ENCODE data around the gene GAGE13. TPM values are rescaled to one million over a fixed set of nuclear protein-coding genes. Genes with fewer than 3 reads are reported as not detected.
"Not testable (repeated sequence)": the region's sequence is repeated elsewhere in the genome, so short reads cannot be mapped to it uniquely, and the experiment has no call there.

The GAGE13 gene
- total RNA-seq, 1 donor from 2014 or later, result not detected

DNA sequence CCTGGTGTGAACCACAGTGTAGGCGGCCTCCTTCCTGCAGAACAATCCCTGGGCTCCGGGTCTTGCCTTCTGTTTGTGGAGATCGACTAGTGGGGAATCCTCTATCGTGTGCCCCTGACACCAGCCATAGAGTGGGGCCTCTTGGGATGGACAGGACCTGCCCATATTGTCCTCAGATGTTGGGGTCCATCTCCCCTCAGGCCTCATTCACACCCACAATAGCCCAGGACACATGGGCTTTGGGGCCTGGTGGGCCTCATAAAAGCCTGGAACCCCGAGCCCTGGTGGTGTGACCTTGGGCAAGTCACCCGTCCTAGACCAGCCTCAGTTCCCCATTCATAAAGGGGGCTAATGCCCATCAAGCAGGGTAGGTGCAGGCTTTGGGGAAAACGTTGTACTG is 41.2 kb upstream of the GAGE13 start:
- Histone ChIP-seq H3K36me3 (no peaks in the 10 kb centered on the region), H3K27me3 (no peaks in the 10 kb centered on the region), H3K9me3 (no peaks in the 10 kb centered on the region), H3K4me3 (no peak overlapping the region), H3K27ac (no peak overlapping the region), H3K4me1 (no peaks in the 10 kb centered on the region)
- intact Hi-C loops (cut with DNase I), result no loop called here
- DNase-seq (no peak), ATAC-seq (no peak)
- TF ChIP-seq CTCF (IDR thresholded peaks at IDR 0.05), result no peak

DNA sequence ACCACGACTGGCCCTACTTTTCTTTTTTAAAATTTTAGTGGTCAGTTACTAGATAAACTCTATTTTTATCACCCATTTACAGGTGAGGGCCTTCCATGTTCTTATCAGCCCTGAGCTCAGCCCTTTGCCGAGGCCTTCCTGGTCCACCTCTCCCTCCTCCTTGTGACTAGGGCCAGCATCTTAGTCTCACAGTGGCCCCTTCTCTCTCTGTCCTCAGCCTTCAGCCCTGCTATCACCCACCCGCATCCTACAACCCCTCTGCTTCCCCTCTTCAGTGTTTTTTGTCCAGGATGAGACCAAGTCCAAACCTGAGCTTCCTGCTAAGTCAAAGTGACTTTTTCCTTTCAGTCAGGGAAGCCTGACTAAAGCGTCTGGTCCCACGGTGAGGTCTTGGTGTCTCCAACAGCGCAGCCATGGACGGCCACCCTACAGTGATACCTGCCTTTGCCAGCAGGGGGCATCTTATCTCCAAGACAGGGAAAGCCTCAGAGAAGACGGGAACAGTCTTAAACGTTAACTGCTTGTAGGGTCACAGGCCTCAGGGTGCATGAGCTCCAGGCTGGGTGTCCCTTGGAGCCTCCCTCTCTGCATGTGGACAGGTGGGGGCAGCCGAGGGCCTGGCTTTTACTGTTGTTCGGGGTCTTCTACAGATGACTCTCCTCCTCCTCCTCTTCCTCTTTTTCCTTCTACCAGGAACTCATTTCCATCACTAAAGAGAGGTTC is 39.6 kb upstream of the GAGE13 start:
- H3K36me3 ChIP-seq, result no peaks in the 10 kb centered on the region
- peak; percentile 72 for DNase-seq
- H3K4me3 ChIP-seq, result no peak overlapping the region
- peak; percentile 62 for TF ChIP-seq CTCF (IDR thresholded peaks at IDR 0.05)
- no peak overlapping the region for H3K27ac ChIP-seq
- ATAC-seq, result peak; percentile 94
- H3K9me3 ChIP-seq, result no peaks in the 10 kb centered on the region
- intact Hi-C loops (cut with DNase I), result no loop called here
- no peaks in the 10 kb centered on the region for H3K27me3 ChIP-seq
- H3K4me1 ChIP-seq, result no peaks in the 10 kb centered on the region

- intact Hi-C loops (cut with DNase I), result no loop called here
- ATAC-seq, result no peak
- no peak for DNase-seq
Measured at GRCh38 chrX:49292400-49293362, 38.7 kb upstream of the GAGE13 start.

DNA sequence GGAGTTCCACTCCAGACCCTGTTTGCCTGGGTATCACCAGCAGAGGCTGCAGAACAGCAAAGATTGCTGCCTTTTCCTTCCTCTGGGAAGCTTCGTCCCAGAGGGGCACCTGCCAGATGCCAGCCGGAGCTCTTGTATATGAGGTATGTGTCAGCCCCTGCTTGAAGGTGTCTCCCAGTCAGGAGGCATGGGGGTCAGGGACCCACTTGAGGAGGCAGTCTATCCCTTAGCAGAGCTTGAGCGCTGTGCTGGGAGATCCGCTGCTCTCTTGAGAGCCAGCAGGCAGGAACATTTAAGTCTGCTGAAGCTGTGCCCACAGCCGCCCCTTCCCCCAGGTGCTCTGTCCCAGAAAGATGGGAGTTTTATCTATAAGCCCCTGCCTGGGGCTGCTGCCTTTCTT is 32.1 kb upstream of the GAGE13 start:
- DNase-seq; ATAC-seq; H3K36me3 ChIP-seq; intact Hi-C loops (cut with DNase I); H3K4me1 ChIP-seq; H3K9me3 ChIP-seq; H3K27ac ChIP-seq; H3K4me3 ChIP-seq; H3K27me3 ChIP-seq: not testable (repeated sequence)

More at GRCh38 chrX:49292400-49293362, 38.7 kb upstream of the GAGE13 start:
- Histone ChIP-seq H3K9me3 (no peaks in the 10 kb centered on the region), H3K27ac (no peak overlapping the region), H3K27me3 (no peaks in the 10 kb centered on the region), H3K36me3 (no peaks in the 10 kb centered on the region), H3K4me1 (no peaks in the 10 kb centered on the region), H3K4me3 (no peak overlapping the region)
- no peak for TF ChIP-seq CTCF (IDR thresholded peaks at IDR 0.05)

DNA sequence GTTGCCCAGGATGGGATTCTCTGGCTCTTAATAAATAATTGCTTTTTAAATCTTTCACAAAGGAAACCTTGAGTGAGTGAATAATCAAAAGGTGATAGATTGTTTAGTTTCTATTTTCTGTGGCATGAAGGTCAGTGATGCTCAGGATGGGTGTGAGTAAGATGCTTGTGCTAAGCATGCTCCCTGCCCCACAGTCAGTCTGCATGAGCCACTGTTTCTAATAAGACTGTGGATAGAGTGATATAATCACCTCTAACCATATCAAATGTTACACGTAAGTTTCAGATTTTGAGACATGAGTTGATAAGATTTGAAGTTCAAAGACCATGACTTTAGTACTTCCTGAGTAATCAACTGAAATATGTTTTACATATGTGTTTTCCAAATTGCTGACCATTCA is 30.7 kb upstream of the GAGE13 start:
- Histone ChIP-seq H3K27ac (no peak overlapping the region), H3K4me3 (no peak overlapping the region), H3K9me3 (no peaks in the 10 kb centered on the region), H3K36me3 (no peaks in the 10 kb centered on the region), H3K27me3 (no peaks in the 10 kb centered on the region), H3K4me1 (no peaks in the 10 kb centered on the region)
- TF ChIP-seq CTCF (IDR thresholded peaks at IDR 0.05), result no peak
- intact Hi-C loops (cut with DNase I), result no loop called here
- no peak for DNase-seq
- ATAC-seq, result no peak

GRCh38 chrX:49303346-49303745 is 28.0 kb upstream of the GAGE13 start, which contains the start of gene GAGE10:
TSS of gene GAGE10 (plus strand) at chrX:49303646. CDS start at chrX:49304860, 1,214 bp downstream.
- no peak for TF ChIP-seq CTCF (IDR thresholded peaks at IDR 0.05)
- ATAC-seq, result no peak
- intact Hi-C loops (cut with DNase I), result no loop called here

DNA sequence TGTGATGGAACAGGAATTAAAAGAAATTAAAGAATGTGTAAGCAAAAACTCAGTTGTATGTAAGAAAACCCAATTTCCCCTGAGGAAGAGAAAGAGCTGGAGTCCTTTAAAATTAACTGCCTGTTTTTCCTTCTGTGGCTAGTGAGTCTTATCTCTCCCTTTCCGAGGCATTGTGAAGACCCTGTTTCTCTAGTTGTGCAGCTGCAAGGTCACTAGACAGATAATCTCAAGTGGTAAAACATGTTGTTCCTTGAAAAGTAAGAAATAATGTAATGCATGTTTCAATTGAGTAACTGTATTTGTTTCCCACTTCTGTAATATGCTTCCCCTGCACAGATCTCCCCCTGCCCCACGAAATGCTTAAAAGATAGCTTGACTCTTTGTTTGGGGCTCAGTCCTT is 23.6 kb upstream of the GAGE13 start:
- H3K36me3 ChIP-seq; H3K9me3 ChIP-seq; intact Hi-C loops (cut with DNase I); H3K4me1 ChIP-seq; H3K4me3 ChIP-seq; H3K27me3 ChIP-seq; ATAC-seq; H3K27ac ChIP-seq; DNase-seq: not testable (repeated sequence)

More at GRCh38 chrX:49303346-49303745, 28.0 kb upstream of the GAGE13 start, which contains the start of gene GAGE10:
- Histone ChIP-seq H3K27me3 (no peaks in the 10 kb centered on the region), H3K36me3 (no peaks in the 10 kb centered on the region), H3K4me3 (no peak within 1 kb of the TSS), H3K9me3 (no peaks in the 10 kb centered on the region), H3K27ac (no peak within 1 kb of the TSS), H3K4me1 (no peaks in the 10 kb centered on the region)
- no peak for DNase-seq
